Embryonic facial prominence (tissue), 1 donor: ENCODE results near the gene OR13C8.

Source experiments
- DNase-seq: peaks from one replicate; pipeline ENCODE4 v3.0.0-alpha.2; 2016; ENCODE audit errors: extremely low spot score

The OR13C8 gene

GRCh38 chr9:104617418-104617817 lies 48.5 kb downstream of the OR13C8 start:
- no peak for DNase-seq

- no peak for DNase-seq
These were observed 49.1 kb downstream of the OR13C8 start, which contains the start of gene OR13C9 for GRCh38 chr9:104618104-104618503. TSS of gene OR13C9 (minus strand) at chr9:104618204. CDS start at chr9:104618204, 0 bp downstream.
